ENCODE data around the gene PLCH2. TPM values are rescaled to one million over a fixed set of nuclear protein-coding genes. Genes with fewer than 3 reads are reported as not detected.

PLCH2 gene
- total and polyA plus RNA-seq, 2 donors (not counting 3 experiments of a cell fraction or from before 2014, with no cell fraction given): 0.19 to 0.31 TPM

DNA sequence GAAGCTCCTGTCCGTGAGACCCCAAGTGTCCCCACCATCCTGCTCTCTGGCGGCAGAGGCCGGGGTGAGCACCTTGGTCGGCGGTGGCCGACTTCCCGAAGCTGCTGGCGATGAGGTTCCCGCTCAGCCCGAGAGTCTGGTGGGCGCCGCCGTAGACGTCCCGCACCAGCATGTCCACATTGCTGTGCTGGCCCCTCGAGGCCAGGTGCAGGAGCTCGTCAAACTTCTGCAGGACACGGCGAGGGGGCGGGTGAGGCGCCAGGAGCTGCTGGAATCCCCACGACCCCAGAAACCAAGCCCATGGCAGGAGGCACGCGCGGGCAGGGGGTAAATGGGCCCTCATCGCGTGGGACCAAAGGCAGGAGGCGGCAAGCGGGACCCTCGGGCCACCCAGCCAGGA, 43.6 kb downstream of the PLCH2 start:
- no peak for TF ChIP-seq GATA2 (IDR thresholded peaks at IDR 0.05; ENCODE audit: insufficient read depth, insufficient read length, low read depth, low read length)
- TF ChIP-seq, protein P1, sequence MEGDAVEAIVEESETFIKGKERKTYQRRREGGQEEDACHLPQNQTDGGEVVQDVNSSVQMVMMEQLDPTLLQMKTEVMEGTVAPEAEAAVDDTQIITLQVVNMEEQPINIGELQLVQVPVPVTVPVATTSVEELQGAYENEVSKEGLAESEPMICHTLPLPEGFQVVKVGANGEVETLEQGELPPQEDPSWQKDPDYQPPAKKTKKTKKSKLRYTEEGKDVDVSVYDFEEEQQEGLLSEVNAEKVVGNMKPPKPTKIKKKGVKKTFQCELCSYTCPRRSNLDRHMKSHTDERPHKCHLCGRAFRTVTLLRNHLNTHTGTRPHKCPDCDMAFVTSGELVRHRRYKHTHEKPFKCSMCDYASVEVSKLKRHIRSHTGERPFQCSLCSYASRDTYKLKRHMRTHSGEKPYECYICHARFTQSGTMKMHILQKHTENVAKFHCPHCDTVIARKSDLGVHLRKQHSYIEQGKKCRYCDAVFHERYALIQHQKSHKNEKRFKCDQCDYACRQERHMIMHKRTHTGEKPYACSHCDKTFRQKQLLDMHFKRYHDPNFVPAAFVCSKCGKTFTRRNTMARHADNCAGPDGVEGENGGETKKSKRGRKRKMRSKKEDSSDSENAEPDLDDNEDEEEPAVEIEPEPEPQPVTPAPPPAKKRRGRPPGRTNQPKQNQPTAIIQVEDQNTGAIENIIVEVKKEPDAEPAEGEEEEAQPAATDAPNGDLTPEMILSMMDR (IDR thresholded peaks at IDR 0.05; ENCODE audit: extremely low read depth in 1 of 2, insufficient read depth in 1 of 2, low read depth in 1 of 2, low read length in 2 of 2): no peak
- TF ChIP-seq, protein P2, sequence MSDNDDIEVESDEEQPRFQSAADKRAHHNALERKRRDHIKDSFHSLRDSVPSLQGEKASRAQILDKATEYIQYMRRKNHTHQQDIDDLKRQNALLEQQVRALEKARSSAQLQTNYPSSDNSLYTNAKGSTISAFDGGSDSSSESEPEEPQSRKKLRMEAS (IDR thresholded peaks at IDR 0.05; ENCODE audit: insufficient read depth, insufficient read length): no peak
- no peak for TF ChIP-seq MYC (IDR thresholded peaks at IDR 0.05; ENCODE audit: low read depth, low read length)
- no peak for TF ChIP-seq POLR2A (IDR thresholded peaks at IDR 0.05; ENCODE audit: low read depth, low read length)
- no peak for TF ChIP-seq POLR2AphosphoS5 (IDR thresholded peaks at IDR 0.05; ENCODE audit: insufficient read depth, low read depth, low read length)
- no peak for TF ChIP-seq EZH2 (IDR thresholded peaks at IDR 0.05; ENCODE audit: borderline replicate concordance, low read depth, low read length, severe bottlenecking)
- no peak for TF ChIP-seq FOS (IDR thresholded peaks at IDR 0.05; ENCODE audit: borderline replicate concordance, insufficient read depth, low read length)
- no peak for TF ChIP-seq JUN (IDR thresholded peaks at IDR 0.05; ENCODE audit: borderline replicate concordance, insufficient read depth, insufficient read length, low read depth)
- no TSS peak for BruUV-seq (replicated peaks)
- CTCF ChIA-PET: no interaction called here

More for the DNA sequence above, 43.6 kb downstream of the PLCH2 start:
- Histone ChIP-seq H3K9me3 (replicated peaks; ENCODE audit: control insufficient read depth, insufficient read depth, low read length) (no peaks in the 10 kb centered on the region), H3K4me1 (ENCODE audit: control insufficient read depth, extremely low read depth, insufficient read depth, low read length) (peaks cover 5% of the 10 kb centered on the region), H3K79me2 (ENCODE audit: control insufficient read depth, insufficient read depth, low read length) (peaks cover 28% of the 10 kb centered on the region), H3K4me3 (replicated peaks in 1 of 3; ENCODE audit: insufficient read depth in 1 of 3, low read depth in 1 of 3, low read length in 3 of 3) (no peak overlapping the region), H3K9me1 (replicated peaks; ENCODE audit: control insufficient read depth, extremely low read depth, insufficient read depth, low read length) (no peaks in the 10 kb centered on the region), H3K4me2 (ENCODE audit: insufficient read depth, low read length) (no peak overlapping the region), H4K20me1 (replicated peaks; ENCODE audit: control insufficient read depth, extremely low read depth, insufficient read depth, low read length) (no peaks in the 10 kb centered on the region), H2AFZ (ENCODE audit: low read depth, low read length) (no peak overlapping the region), H3K27ac (ENCODE audit: insufficient read depth, low read depth, low read length) (no peak overlapping the region), H3K9ac (replicated peaks; ENCODE audit: extremely low read depth, insufficient read depth, low read length) (no peak overlapping the region), H3K36me3 (ENCODE audit: control insufficient read depth in 2 of 2, extremely low read depth in 1 of 2, insufficient read depth in 2 of 2, low read length in 2 of 2) (peaks cover 6 to 43% of the 10 kb centered on the region in 2 experiments), H3K27me3 (ENCODE audit: control insufficient read depth in 2 of 2, insufficient read depth in 2 of 2, low read length in 2 of 2) (no peaks in the 10 kb centered on the region)
- intact Hi-C loops (cut with micrococcal nuclease) (no loop called here), dilution Hi-C loops (cut with MboI; ENCODE audit: extremely low pct_ligation_motif_present, low sequenced_read_pairs) (no loop called here)
- POLR2A ChIA-PET: no interaction called here
- no peak for DNase-seq (ENCODE audit: low read depth, low spot score)
- no peak for FAIRE-seq

Measured in endothelial cell of umbilical vein (primary cell).